NB4 (cell line): ENCODE results near the gene RPS6KA4.

Experiments
- CTCF ChIP-seq: IDR thresholded peaks from one replicate; pipeline ENCODE4 v1.5.1; 2012; ENCODE audit warnings: low read depth, low read length
- MAX ChIP-seq: IDR thresholded peaks from 2 replicates; pipeline ENCODE4 v1.6.1; 2011; ENCODE audit warnings: low read depth, low read length
- POLR2A ChIP-seq: IDR thresholded peaks from 2 replicates; pipeline ENCODE4 v1.6.1; 2011; ENCODE audit warnings: mild to moderate bottlenecking; ENCODE audit not compliant: insufficient read length; ENCODE audit errors: extremely low read depth

- TF ChIP-seq CTCF (no peak), POLR2A (no peak), MAX (no peak)
These were observed 29.9 kb downstream of the RPS6KA4 start for GRCh38 chr11:64388894-64389293.
